Mesenteric fat pad (tissue), 1 donor: ENCODE measurements around the gene FASTK. TPM values are rescaled to one million over a fixed set of nuclear protein-coding genes. Genes with fewer than 3 reads are reported as not detected.

Experiments used
- DNase-seq: peaks from one replicate; pipeline ENCODE4 v3.0.0-alpha.2; 2020; ENCODE audit warnings: low spot score
- total RNA-seq: library from RNA; stranded (reverse); fragmentation: NEBNext Ultra II Directional; extraction: Animal tissue kit (Norgen Biotek cat#: 25700); gene quantifications from one replicate; pipeline ENCODE4 v1.2.1, GENCODE V29; 2021
- donor health status: DM: yes; HTN: yes; CAD: no.

Gene FASTK
- total RNA-seq, 1 donor from 2014 or later: 59.3 TPM

DNA sequence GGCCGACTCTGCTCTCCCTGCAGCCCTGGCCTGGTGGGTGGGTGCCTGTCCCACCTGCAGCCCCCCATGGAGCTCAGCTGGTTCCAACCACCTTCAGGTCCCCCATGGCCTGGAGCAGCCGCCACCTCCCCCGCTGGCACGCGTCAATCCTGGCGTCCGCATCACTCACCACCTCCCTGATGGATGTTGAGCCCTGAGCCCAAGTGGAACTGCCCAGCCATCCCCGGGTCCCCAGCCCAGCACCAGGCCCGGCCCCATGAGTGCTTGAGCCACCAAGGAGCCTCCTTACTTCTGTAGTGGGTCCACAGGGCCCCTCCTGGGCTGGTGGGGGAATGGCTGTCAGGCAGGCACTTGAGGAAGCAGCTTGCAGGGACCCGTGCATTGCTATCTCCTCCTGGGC, 20.3 kb upstream of the FASTK start:
- no peak for DNase-seq

GRCh38 chr7:151099486-151100211, 19.0 kb upstream of the FASTK start:
- no peak for DNase-seq

GRCh38 chr7:151095828-151096475, 15.3 kb upstream of the FASTK start:
- no peak for DNase-seq

DNA sequence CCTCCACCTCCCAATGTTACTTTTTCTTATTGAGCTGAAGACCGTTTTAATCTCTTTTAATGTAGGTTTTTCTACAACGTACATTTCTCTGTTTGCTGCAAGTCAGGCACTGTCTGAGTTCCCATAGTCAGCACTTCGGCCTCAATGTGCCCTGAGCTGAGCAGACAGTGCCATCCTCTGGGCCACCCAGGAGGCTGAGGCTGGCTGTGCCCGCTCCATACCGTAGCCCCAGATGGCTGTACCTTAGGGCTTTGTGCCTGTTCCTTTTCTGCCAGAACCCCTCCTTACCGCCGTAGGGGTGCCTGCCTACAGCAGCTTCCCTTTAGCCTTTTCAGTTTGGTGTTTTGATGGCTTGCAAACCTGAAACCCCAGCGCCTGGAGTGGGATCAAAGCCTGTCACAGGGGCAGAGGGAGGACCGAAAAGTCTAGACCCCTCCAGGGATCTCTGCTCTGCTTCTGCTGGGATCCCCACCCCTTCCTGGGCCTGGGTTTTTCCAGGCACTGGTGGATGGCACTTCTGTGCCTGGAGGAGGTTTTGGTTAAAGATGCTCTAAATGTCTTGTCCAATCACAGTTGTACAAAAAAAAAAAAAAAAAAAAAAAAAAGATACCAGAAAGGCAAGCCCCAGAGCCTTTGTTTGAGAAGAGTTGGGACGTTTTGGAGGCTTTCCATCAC, 14.7 kb upstream of the FASTK start:
- DNase-seq: no peak

DNA sequence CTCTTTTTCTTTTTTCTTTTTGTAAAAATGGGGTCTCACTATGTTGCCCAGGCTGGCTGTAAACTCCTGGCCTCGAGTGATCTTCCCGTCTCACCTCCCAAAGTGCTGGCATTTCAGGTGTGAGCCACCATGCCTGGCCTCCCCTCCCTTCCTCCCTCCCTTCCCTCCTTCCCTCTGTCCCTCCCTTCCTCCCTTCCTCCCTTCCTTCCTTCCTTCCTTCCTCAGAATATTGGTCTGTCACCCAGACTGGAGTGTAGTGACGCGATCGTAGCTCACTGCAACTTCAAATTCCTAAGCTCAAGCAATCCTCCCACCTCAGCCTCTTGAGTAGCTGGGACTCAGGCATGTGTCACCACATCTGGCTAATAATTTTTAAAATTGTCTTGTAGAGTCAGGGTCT, 14.1 kb upstream of the FASTK start:
- DNase-seq: no peak

DNA sequence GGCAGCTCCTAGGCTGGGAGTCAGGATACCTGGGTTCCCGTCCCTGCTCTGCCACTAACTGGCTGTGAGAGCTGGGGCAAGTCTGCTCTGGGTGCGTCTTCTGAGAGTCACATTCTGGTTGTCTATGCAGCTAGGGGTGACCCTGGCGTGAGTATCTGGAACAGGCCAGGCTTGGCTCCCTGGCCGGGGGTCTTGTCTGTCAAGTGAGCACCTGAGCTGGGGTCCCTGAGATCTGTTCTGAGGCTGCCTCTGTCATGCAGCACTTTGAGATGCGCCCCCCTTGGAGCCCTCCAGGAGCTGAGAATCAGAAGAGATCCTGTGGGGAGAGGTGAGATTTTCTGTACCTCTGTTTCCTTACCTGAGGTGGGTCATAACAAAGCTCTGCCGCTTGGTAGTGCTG, 13.1 kb upstream of the FASTK start:
- no peak for DNase-seq

DNA sequence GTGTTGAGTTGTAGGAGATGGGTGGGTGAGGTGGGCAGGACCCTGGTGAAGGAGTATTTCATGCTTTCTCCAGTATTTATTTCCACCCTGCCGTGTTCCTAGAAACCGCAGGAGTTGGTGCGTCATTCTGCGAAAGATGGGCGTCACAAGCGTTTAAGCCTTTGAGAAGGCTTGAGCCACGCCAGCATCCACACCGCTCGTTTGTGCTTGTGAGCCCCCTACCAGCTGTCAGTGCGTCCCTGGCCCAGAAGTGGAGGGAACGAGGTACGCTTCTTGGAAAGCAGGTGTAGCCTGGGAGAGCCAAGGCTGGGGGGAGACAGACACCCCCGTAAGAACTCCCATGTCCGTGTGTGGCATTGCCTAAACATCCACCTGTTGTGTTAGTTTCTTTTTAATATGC, 11.4 kb upstream of the FASTK start:
- DNase-seq: no peak

DNA sequence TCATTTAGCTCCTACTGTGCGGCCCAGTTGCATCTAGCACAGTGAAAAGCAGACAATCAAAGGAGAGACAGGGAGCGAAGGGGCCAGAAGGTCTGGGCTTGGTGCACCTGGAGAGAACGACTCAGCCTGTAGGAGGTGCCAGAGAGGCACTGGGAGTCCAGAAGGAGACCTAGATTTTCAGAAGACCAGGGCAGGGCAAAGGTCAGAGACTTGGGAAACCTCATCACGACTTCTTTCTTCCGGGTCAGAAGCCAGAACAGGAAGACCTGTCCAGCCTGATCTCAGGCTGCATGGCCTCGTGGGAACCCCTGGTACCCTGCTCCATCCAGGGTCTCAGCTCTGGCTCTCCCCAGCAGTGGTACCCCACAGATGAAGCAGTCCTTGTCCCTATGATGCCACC, 10.8 kb upstream of the FASTK start:
- no peak for DNase-seq

GRCh38 chr7:151091003-151091402, 10.4 kb upstream of the FASTK start:
- DNase-seq: no peak

DNA sequence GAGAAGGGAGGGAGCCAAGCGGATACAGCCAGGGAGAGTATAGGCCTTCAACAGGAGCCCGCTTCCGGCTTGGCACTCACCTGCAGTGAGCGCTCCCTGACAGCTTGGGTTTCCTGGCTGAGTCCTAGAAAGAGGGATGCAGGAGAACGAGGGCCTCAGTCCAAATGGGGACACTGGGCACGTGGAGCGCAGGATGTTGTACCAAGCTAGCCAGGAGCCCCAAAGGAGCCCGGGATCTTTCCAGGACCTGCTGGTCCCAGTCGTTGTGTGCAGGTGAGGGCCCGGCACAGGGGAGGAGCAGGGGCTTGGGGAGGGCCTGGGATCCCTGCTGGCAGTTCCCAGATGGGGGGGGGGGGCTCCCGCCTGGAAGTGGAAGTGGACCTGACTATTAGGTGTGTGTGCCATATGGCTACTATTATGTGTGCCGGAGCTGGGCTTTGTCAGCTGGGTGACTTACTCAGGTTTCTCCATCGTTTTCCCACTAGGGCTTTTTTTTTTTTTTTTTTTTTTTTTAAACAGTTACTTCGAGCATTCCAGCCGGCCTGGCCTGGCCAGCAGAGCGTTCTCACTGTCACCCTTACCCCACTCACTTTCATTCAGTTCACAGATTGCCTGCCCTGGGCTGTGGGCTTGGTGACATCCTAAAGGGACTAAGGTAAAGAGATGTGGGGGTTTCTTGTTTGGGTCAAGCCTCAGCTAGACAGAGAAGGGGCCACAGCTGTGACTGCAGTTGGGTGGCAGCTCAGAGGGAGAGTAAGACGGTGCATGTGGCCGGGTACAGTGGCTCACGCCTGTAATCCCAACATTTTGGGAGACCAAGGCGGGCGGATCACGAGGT, 9.5 kb upstream of the FASTK start:
- DNase-seq: no peak

DNA sequence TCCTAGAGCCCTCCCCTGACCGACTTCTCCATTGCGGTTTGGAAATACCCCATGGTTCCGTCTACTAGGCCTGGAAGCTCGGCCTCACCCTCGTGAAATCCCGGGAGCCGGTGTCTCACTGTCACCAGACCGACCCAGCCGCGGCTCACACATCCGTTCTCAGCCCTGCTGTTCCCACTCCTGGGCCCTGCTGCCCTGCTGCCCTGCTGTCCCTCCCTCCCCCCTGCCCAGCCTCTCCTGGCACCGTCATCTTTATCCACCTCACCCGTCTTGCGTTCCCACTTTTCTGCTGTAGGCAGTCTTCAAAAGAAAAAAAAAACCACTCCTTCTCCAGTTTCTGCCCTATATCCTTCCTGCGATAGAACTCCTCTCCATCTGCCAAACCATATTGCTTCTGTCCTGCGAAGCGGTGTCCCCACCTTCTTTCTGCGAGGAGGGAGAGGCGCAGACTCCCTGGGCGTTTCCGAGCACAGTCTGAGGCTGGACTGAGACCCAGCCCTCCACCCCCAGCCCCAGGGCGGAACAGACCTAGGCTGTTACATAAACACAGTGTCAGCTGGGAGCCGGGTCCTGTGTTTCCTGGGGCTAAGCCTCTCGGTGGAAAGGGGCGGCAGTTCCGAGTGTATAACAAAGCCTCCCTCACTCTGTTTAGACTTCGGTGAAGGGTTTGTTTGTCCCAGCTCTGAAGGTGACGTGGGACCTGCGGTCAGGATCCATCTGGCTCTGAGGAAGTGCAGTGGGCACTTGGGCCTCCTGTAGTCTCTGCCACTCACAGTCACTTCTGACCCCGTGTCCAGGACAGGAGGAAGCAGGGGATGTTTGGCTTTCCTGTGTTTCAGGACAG, 8.5 kb upstream of the FASTK start:
- peak; percentile 93 for DNase-seq

DNA sequence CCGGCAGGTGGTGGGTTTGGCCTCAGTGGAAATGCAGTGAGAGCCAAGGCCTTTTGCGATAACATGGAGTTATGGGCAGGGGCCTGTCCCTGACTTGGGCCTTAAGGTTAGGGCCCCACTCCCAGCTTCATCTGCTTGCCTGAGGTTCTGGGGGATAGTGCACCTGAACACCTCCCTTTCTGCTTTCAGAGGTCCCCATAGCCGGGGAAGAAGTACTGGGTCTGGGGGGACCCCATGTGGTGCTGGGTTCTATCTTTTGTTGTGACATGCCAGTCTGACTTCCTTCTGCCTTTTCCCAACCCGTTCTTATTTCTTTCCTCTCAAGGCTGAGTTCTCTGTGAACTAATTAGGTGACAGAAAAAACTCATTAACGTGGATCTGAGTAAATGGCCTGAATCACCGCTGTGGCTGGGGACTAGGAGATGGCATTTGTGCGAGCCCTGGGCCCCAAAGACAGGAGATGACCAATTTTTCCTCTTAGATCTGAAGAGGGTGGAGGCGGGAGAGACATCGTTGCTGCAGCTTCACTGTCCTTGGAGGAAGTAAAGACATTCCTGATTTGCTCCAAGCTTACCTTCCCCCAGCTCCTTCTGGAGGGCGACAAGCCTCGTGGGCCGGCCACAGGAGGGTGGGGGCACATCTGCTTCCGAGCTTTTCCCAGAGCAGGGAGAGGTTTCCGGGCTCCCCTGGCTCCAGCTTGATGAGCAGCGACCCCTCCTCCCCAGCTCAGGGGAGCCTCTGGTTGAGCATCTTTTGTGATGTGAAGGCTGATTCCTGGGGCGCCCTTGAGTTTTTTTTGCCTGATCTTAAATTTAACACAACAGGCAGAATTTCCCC, 7.6 kb upstream of the FASTK start:
- DNase-seq: no peak

GRCh38 chr7:151087245-151088018, 6.8 kb upstream of the FASTK start:
- peak; percentile 91 for DNase-seq

DNA sequence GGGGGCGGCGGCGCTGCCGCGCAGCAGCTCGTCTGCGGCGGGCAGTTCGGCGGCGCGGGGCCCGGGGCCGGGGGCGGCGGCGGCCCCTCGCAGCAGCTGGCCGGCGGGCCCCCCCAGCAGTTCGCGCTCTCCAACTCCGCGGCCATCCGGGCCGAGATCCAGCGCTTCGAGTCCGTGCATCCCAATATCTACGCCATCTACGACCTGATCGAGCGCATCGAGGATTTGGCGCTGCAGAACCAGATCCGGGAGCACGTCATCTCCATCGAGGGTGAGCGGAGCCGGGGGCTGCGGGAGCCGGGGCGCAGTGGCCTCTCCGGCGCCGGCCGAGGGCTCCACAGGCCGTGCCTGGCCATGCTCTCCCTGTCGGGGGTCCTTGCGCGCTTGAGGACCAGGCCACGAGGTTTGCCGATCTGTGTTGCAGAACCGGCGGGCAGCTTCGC, 6.2 kb upstream of the FASTK start:
- peak; percentile 90 for DNase-seq

DNA sequence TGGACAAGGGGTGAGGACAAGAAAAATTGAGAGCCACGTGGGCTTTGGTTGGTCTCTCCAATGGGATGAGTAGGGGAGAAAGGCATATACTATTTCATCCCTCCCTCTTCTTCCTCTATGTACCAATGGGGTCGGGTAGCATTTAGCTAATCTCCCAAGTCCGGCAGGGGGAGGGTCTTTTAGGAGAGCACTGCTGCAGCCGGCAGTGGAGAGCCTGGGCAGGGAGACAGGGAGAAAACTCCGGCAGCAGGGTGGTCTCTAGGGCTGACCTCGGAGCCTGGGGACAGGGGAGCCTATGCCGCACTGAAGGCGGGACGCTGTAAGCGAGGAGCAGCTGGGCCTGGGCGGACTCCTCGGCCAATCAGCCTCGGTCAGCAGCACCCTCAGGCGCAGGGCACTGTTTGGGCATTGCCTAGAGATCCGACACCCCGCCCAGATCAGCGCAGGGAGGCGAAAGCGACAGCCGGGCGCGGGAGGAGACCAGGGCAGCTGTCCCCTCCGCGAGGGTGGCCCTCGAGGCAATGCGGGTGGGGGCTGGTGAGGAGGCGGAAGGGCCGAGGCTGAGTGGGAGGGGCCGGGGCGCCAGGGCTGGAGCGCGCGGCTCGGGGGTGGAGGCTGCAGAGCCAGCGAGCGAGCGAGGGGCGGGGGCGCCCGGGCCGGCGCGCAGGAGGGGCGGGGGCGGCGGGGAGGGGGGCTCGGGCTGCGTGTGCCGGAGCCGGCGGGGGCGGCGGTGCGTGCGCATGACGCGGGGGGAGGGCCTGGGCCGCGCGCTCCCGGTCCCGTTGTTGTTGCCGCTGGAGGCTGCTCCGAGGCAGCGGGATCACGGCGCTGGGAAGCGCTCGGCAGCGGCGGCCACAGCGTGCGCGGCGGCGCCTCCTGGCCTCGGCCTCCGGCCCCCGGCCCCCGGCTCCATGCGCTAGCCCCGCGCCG, 5.3 kb upstream of the FASTK start, which contains the start of gene AGAP3:
Gene AGAP3 (plus strand): TSS at position 785 of the 930 bp plus-strand sequence. CDS start 267 bp downstream, outside the sequence.
- peak; percentile 95 for DNase-seq

GRCh38 chr7:151085329-151085690, 4.7 kb upstream of the FASTK start:
- no peak for DNase-seq

DNA sequence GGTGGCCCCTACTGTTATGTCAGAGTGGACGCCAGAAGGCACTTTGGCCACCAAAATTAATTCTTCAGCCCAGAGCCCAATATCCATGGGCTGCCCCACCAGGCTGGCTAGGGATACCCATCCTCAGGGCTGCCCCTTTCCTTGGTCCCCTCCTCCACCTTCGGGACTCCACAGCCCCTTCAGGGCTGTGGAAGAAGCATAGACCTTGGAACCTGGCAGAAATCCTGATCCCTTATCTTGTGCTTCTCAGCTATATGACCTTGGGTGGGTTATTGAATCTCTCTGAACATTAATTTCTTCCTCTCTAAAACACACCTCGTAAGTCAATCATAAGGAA, 3.2 kb upstream of the FASTK start:
- no peak for DNase-seq
